Stimulated activated CD8-positive, alpha-beta memory T cell treated with anti-CD3 and anti-CD28 coated beads, Interleukin-15, amount 100 ng/mL, for 4 hours (primary cell): ENCODE data around the gene SLC7A6OS.

Experiments used
- DNase-seq, 2 donors: peaks; one replicate each; pipeline ENCODE4 v3.0.0-alpha.2; 2020; ENCODE audit warnings: low read depth in 2 of 2

Gene SLC7A6OS

GRCh38 chr16:68253721-68254120, 57.0 kb downstream of the SLC7A6OS start:
- no peak for DNase-seq

GRCh38 chr16:68252383-68252782, 58.4 kb downstream of the SLC7A6OS start:
- DNase-seq: no peak

DNA sequence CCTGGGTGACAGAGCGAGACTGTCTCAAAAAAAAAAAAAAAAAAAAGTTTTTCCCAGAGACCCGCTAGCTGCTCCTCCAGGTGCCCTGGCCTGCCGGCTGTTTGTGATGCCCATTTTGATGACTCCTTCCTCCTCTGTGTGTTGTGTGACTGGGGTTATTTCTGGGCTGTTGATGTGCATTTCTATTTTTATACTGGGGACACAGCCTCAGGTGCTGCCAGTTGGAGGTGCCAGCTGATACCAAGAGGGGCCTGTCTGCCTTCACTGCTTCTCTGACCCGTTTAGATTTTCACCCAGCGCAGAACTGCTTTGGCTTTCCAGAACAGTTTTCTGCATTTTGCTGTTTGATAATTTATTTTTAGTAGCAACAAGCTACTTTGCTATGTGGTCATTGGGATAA, 58.9 kb downstream of the SLC7A6OS start:
- no peak for DNase-seq

DNA sequence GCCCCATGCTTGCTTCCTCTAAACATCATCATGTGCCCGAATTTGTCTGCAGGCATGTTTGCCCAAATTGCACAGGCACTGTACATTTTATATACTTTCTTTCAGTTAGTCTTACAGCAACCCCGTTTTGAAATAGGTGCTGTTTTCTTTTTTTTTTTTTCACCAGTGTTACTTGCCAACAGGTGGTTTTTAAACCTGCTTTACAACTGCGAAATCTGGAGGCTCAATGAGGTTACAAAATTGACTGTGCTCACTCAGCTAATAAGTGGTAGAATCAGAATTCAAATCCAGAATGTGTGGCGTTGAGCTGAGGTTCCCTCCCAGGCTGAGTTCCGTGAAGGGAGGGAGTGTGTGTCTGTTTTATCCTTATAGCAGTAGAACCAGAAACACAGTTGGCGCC, 59.8 kb downstream of the SLC7A6OS start:
- DNase-seq: no peak

- DNase-seq: no peak
Measured at GRCh38 chr16:68249371-68249770, 61.4 kb downstream of the SLC7A6OS start.
